B cell (primary cell): Measurements from ENCODE around the gene CYP4A22. TPM values are rescaled to one million over a fixed set of nuclear protein-coding genes. Genes with fewer than 3 reads are reported as not detected.

Experiments used
- ATAC-seq: fragments of 200-7000 bp; cut with Tn5 transposase; one replicate; pipeline ENCODE4 v1.10.0; 2021; ENCODE audit warnings: low read depth, mild to moderate bottlenecking, moderate number of reproducible peaks, moderate library complexity
- CTCF ChIA-PET: fragments of 350-600 bp; sonication (Branson Sonifier 250); formaldehyde crosslinking; loops from one replicate; lab custom pipeline; 2021; ENCODE audit warnings: antibody characterized with exemption, inconsistent platforms; lab: Charles Lee
- POLR2A ChIA-PET: fragments of 350-600 bp; sonication (Branson Sonifier 250); formaldehyde crosslinking; loops from one replicate; lab custom pipeline; 2021; ENCODE audit warnings: antibody characterized with exemption; lab: Charles Lee
- DNase-seq: peaks from one replicate; pipeline ENCODE4 v3.0.0; 2013
- H2AFZ ChIP-seq: 2 replicates; pipeline ENCODE4 v1.6.1; 2012; ENCODE audit warnings: mild to moderate bottlenecking, low read depth, low read length; ENCODE audit not compliant: insufficient read depth, poor library complexity, severe bottlenecking
- H3K27ac ChIP-seq, 2 donors: 1 replicate in 1 of 2; 2 replicates in 1 of 2; pipeline ENCODE4 v1.5.1; 2012 to 2013; ENCODE audit warnings: low read length in 2 of 2, mild to moderate bottlenecking in 2 of 2, moderate library complexity in 1 of 2
- H3K27me3 ChIP-seq, 4 experiments: fragments of 200-600 bp in 1 of 4; sonication (generic) in 1 of 4; replicated peaks in 1 of 4; 1 replicate in 2 of 4; 2 replicates in 2 of 4; pipeline versions ENCODE4 v1.6.1 to v1.7.0; 2013 to 2016; ENCODE audit warnings: low read length in 3 of 4, mild to moderate bottlenecking in 2 of 4, mixed read lengths in 1 of 4, moderate library complexity in 1 of 4; ENCODE audit not compliant: insufficient read depth in 4 of 4, control insufficient read depth in 3 of 4; ENCODE audit errors: control extremely low read depth in 1 of 4
- H3K36me3 ChIP-seq, 2 experiments: replicated peaks in 1 of 2; 1 replicate in 1 of 2; 2 replicates in 1 of 2; pipeline versions ENCODE4 v1.6.1 to v1.7.1; 2013; ENCODE audit warnings: low read length in 1 of 2; ENCODE audit not compliant: insufficient read depth in 2 of 2, control insufficient read depth in 1 of 2; ENCODE audit errors: control extremely low read depth in 1 of 2, extremely low read depth in 1 of 2
- H3K4me1 ChIP-seq, 2 donors: fragments of 200-600 bp in 1 of 2; sonication (generic) in 1 of 2; 1 replicate in 1 of 2; 2 replicates in 1 of 2; pipeline versions ENCODE4 v1.5.1 to v1.6.1; 2013 to 2017; ENCODE audit warnings: low read length in 2 of 2; ENCODE audit not compliant: control insufficient read depth in 2 of 2, insufficient read depth in 2 of 2
- H3K4me2 ChIP-seq: replicated peaks from 2 replicates; pipeline ENCODE3; 2012; ENCODE audit warnings: mild to moderate bottlenecking, low read depth, low read length; ENCODE audit not compliant: poor library complexity, severe bottlenecking
- H3K4me3 ChIP-seq, 5 experiments: fragments of 200-600 bp in 1 of 5; sonication (generic) in 1 of 5; 1 replicate in 3 of 5; 2 replicates in 2 of 5; pipeline versions ENCODE4 v1.5.1 to v1.7.0; 2011 to 2016; ENCODE audit warnings: low read length in 4 of 5, mild to moderate bottlenecking in 4 of 5, low read depth in 2 of 5, control low read depth in 1 of 5, moderate library complexity in 1 of 5; ENCODE audit not compliant: insufficient read depth in 1 of 5; ENCODE audit errors: control extremely low read depth in 1 of 5, extremely low read depth in 1 of 5
- H3K79me2 ChIP-seq: fragments of 200-600 bp; sonication (generic); one replicate; pipeline ENCODE4 v1.6.0; 2016; ENCODE audit warnings: low read length; ENCODE audit not compliant: control insufficient read depth, insufficient read depth
- H3K9ac ChIP-seq: fragments of 200-600 bp; sonication (generic); 2 replicates; pipeline ENCODE4 v1.6.1; 2017; ENCODE audit warnings: mild to moderate bottlenecking, low read length, moderate library complexity
- H3K9me3 ChIP-seq, 3 donors: one replicate each; pipeline versions ENCODE4 v1.6.1 to v1.7.1; 2013; ENCODE audit warnings: low read length in 2 of 3; ENCODE audit not compliant: control insufficient read depth in 2 of 3, insufficient read depth in 1 of 3; ENCODE audit errors: control extremely low read depth in 1 of 3
- H4K20me1 ChIP-seq: 2 replicates; pipeline ENCODE4 v1.6.0; 2012; ENCODE audit warnings: mild to moderate bottlenecking, low read length; ENCODE audit not compliant: insufficient read depth, control insufficient read depth, poor library complexity, severe bottlenecking
- H3K27ac Mint-ChIP-seq: one replicate; pipeline ENCODE4 v1.8.0; 2021; ENCODE audit warnings: mixed read lengths
- H3K27me3 Mint-ChIP-seq: one replicate; pipeline ENCODE4 v1.8.0; 2021; ENCODE audit warnings: mixed read lengths
- H3K4me1 Mint-ChIP-seq: one replicate; pipeline ENCODE4 v1.8.0; 2021; ENCODE audit warnings: mixed read lengths
- H3K4me3 Mint-ChIP-seq: one replicate; pipeline ENCODE4 v1.8.0; 2021; ENCODE audit warnings: mixed read lengths
- H3K9me3 Mint-ChIP-seq: one replicate; pipeline ENCODE4 v1.8.0; 2022; ENCODE audit warnings: mixed read lengths; ENCODE audit not compliant: insufficient read depth
- EZH2 ChIP-seq: IDR thresholded peaks from 2 replicates; pipeline ENCODE4 v1.6.1; 2012; ENCODE audit warnings: borderline replicate concordance, low read depth, mild to moderate bottlenecking, moderate library complexity, low read length; ENCODE audit not compliant: insufficient read depth, poor library complexity, severe bottlenecking
- WGBS: methylation state at CpG from one replicate; pipeline ENCODE4 v1.1.5; 2013; ENCODE audit warnings: missing lambda C conversion rate; ENCODE audit not compliant: insufficient coverage; 5-methylcytosine and 5-hydroxymethylcytosine counted together
- intact Hi-C: fragments of 100-400 bp; cut with micrococcal nuclease; formaldehyde crosslinking; loops from one replicate; pipeline ENCODE4 v1.10.0; 2022
- polyA plus RNA-seq: library from polyadenylated mRNA; depleted of rRNA; stranded (reverse); fragments of >200 nt; gene quantifications from 2 replicates; pipeline ENCODE4 v1.2.3, GENCODE V29; 2012
- total RNA-seq, 2 donors: library from RNA; stranded (reverse); fragments of 120-200 nt in 1 of 2; gene quantifications; 1 replicate in 1 of 2; 2 replicates in 1 of 2; pipeline versions ENCODE4 v1.2.3 to v1.2.4, GENCODE V29; 2013 to 2022
- TF ChIP-seq, protein P1 (sequence below): fragments of 200-600 bp; IDR thresholded peaks from one replicate; pipeline ENCODE4 v1.8.0; 2022; ENCODE audit warnings: antibody characterized with exemption, mild to moderate bottlenecking

The CYP4A22 gene
- total and polyA plus RNA-seq, 2 donors (not counting 1 experiment from before 2014, with no cell fraction given) = not detected

DNA sequence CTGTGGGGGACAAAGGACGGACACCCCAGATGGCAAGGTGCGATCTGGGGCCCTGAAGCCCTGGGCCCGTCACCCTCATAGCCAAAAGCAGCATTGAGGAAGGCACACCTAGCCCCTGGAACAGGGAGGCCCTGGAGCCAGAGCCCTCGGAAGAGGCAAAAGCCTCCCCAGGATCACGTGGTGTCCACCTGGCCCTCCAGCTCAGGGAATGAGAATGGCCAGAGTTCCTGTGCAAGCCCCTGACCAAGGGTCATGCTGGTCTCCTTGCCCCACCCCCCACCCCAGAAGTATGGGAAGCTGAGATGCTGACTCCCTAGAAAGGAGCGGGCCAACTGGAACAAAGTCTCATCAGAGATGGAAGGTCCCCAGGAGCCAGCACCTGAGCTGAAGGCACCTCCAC lies 53.6 kb downstream of the CYP4A22 start:
- Histone ChIP-seq H3K4me1 (no peaks in the 10 kb centered on the region), H3K9ac (no peak overlapping the region), H3K4me3 (no peak overlapping the region), H4K20me1 (no peaks in the 10 kb centered on the region), H2AFZ (no peak overlapping the region), H3K27ac (no peak overlapping the region), H3K79me2 (no peaks in the 10 kb centered on the region), H3K36me3 (no peaks in the 10 kb centered on the region), H3K9me3 (no peaks in the 10 kb centered on the region), H3K4me2 (no peak overlapping the region), H3K27me3 (no peaks in the 10 kb centered on the region)
- Mint-ChIP-seq H3K9me3 (no peaks in the 10 kb centered on the region), H3K27me3 (peaks cover 8% of the 10 kb centered on the region), H3K27ac (no peak overlapping the region), H3K4me1 (no peaks in the 10 kb centered on the region), H3K4me3 (no peak overlapping the region)
- DNase-seq = no peak
- intact Hi-C loops = loop anchor here (5.0 kb wide), 1 partner anchor 71 kb away; no protein-coding TSS in a partner anchor
- no peak for TF ChIP-seq EZH2
- TF ChIP-seq, protein P1, sequence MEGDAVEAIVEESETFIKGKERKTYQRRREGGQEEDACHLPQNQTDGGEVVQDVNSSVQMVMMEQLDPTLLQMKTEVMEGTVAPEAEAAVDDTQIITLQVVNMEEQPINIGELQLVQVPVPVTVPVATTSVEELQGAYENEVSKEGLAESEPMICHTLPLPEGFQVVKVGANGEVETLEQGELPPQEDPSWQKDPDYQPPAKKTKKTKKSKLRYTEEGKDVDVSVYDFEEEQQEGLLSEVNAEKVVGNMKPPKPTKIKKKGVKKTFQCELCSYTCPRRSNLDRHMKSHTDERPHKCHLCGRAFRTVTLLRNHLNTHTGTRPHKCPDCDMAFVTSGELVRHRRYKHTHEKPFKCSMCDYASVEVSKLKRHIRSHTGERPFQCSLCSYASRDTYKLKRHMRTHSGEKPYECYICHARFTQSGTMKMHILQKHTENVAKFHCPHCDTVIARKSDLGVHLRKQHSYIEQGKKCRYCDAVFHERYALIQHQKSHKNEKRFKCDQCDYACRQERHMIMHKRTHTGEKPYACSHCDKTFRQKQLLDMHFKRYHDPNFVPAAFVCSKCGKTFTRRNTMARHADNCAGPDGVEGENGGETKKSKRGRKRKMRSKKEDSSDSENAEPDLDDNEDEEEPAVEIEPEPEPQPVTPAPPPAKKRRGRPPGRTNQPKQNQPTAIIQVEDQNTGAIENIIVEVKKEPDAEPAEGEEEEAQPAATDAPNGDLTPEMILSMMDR = no peak
- no peak for ATAC-seq
- WGBS = 96% methylated on average over 5 of the region's 6 CpGs
- ChIA-PET CTCF (interaction anchor here (1.8 to 5.7 kb wide), 2 partner anchors 13 to 519 kb away, joined by 6 to 36 read pairs; no protein-coding TSS in a partner anchor), POLR2A (no interaction called here)

DNA sequence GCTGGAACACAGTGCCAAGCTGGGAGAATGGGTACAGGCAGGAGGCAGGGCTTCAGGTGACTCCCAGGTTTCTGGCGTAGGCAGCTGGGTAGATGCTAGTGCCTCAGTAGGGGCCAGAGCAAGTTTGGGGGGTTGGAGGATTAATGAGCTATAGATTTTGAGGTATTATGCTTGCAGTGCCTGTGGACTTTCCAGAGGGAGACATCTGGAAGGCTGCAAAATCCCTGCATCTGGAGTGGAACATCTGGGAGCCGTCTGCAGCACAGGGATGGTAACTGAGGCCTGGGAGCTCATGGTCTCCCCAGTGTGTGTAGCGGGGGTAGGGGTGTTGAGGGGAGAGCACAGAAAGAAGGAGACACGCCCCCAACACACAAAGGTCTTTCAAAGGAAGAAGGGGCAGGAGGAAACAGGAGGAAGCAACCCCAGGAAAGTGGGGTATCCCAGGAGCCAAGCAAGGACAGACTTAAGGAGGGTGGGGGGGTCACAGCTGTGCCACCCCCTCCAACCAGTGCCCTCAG lies 54.8 kb downstream of the CYP4A22 start:
- ChIA-PET POLR2A (no interaction called here), CTCF (interaction anchor here (0.5 to 5.7 kb wide), 17 partner anchors 8 to 536 kb away, joined by 3 to 37 read pairs (median 7); partner anchors contain the start of gene FOXD2)
- no peaks in the 10 kb centered on the region for H3K4me1 Mint-ChIP-seq
- WGBS = 85% methylated on average over 1 of the region's 4 CpGs
- no peaks in the 10 kb centered on the region for H3K79me2 ChIP-seq
- H3K4me3 ChIP-seq = no peak overlapping the region
- intact Hi-C loops = loop anchor here (5.0 kb wide), 1 partner anchor 70 kb away; no protein-coding TSS in a partner anchor
- no peak overlapping the region for H3K4me3 Mint-ChIP-seq
- TF ChIP-seq, protein P1 = no peak
- no peak for TF ChIP-seq EZH2
- no peaks in the 10 kb centered on the region for H4K20me1 ChIP-seq
- DNase-seq = no peak
- ATAC-seq = no peak
- H2AFZ ChIP-seq = no peak overlapping the region
- H3K4me2 ChIP-seq = no peak overlapping the region
- no peak overlapping the region for H3K9ac ChIP-seq
- no peak overlapping the region for H3K27ac Mint-ChIP-seq
- H3K4me1 ChIP-seq = no peaks in the 10 kb centered on the region
- no peak overlapping the region for H3K27ac ChIP-seq
- peaks cover 10% of the 10 kb centered on the region for H3K27me3 Mint-ChIP-seq
- no peaks in the 10 kb centered on the region for H3K9me3 Mint-ChIP-seq
- H3K27me3 ChIP-seq = no peaks in the 10 kb centered on the region
- no peaks in the 10 kb centered on the region for H3K36me3 ChIP-seq
- no peaks in the 10 kb centered on the region for H3K9me3 ChIP-seq
